ENCODE data around the gene DUSP14.

DUSP14 gene

DNA sequence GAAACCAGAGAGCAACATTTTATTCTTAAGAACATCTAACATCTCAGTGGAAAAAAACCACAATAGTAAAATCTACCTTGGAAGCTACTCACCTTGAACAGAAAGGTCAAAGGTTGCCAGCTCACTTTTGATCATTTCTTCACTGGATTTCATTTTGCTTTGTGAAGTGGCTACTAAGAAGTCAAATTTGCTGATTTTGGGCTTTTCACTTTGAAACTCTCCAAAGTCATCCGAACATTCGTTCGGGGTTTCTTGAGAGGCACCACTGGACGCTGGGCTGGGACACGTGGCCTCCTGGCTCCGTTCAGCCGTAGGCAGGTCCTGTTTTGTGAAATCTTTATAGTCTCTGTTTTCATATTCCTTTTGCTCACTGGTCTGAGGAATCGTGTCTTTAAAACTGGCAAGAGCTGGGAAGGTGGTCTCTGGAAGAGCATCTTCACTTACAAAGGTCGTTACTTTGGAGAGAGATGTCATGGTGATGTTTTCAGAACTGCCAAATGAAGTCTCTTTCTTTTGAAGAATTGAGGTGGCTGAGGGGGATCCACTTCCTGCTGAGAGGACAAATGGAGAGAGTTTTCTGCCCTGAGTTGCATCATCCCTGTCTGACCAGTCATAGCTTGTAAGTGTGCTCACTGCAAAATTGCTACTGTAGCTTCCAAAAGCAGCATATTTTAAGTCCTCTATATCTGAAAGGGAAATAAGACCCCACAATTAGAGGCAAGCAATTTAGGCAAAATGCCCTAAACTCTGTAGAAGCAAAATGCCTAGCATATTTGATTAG, 52.4 kb downstream of the DUSP14 start:
- Histone ChIP-seq H3K36me3 (ENCODE audit: control insufficient read depth, insufficient read depth, low read length) (peaks cover 53% of the 10 kb centered on the region), H3K9ac (ENCODE audit: low read length) (no peak overlapping the region), H3K9me3 (ENCODE audit: control insufficient read depth, insufficient read depth, low read depth, low read length) (no peaks in the 10 kb centered on the region), H3K27ac (ENCODE audit: low read depth, low read length) (peak overlapping the region; percentile 68), H3K27me3 (ENCODE audit: control insufficient read depth, insufficient read depth, low read length) (no peaks in the 10 kb centered on the region), H3K4me1 (ENCODE audit: control insufficient read depth, insufficient read depth, low read length) (peaks cover 11% of the 10 kb centered on the region), H3K4me3 (ENCODE audit: low read depth, low read length) (no peak overlapping the region)

- Histone ChIP-seq H3K27ac (ENCODE audit: low read depth, low read length) (no peak overlapping the region), H3K4me1 (ENCODE audit: control insufficient read depth, insufficient read depth, low read length) (peaks cover 11% of the 10 kb centered on the region), H3K9ac (ENCODE audit: low read length) (no peak overlapping the region), H3K27me3 (ENCODE audit: control insufficient read depth, insufficient read depth, low read length) (no peaks in the 10 kb centered on the region), H3K9me3 (ENCODE audit: control insufficient read depth, insufficient read depth, low read depth, low read length) (no peaks in the 10 kb centered on the region), H3K4me3 (ENCODE audit: low read depth, low read length) (no peak overlapping the region), H3K36me3 (ENCODE audit: control insufficient read depth, insufficient read depth, low read length) (peaks cover 38% of the 10 kb centered on the region)
Measured at GRCh38 chr17:37543637-37544052, 54.0 kb downstream of the DUSP14 start.

DNA sequence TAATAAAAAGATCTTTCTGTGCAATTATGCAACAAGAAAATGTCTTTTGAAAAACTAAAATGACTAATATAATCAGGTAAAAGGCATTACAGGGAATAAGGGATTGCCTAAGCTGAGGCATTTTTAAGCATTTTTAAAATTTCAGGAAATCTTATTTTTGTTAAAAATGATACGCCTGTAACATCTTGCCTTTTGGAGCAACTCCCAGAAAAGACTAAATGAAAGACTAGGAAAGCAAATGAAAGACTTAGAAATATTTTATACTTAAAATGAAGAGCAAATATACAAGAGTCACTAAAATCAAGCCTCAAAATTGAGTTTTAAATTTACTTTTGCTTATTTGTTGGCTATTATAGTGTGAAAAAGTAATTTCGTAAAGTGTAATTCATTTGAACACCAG, 55.8 kb downstream of the DUSP14 start:
- peaks cover 20% of the 10 kb centered on the region for H3K36me3 ChIP-seq (ENCODE audit: control insufficient read depth, insufficient read depth, low read length)

DNA sequence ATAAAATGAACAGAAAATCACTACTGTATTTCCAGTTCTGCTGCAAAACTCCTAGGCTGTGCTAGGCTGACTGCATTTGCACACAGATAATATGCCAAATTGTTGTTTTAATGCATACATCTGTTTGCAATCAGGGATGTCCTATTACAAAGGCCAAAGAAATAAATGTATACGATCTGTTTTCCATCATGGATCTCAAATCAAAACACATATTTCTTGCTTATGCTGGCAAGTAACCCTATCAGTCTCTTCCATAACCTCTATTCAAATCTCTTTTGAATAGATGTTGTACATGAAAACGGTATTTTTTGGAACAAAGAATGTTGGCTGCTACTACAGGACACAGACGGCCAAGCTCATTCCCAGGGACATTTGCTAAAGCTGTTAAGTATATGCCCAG, 56.6 kb downstream of the DUSP14 start:
- Histone ChIP-seq H3K4me1 (ENCODE audit: control insufficient read depth, insufficient read depth, low read length) (peaks cover 11% of the 10 kb centered on the region), H3K27ac (ENCODE audit: low read depth, low read length) (no peak overlapping the region), H3K9ac (ENCODE audit: low read length) (no peak overlapping the region), H3K9me3 (ENCODE audit: control insufficient read depth, insufficient read depth, low read depth, low read length) (no peaks in the 10 kb centered on the region), H3K4me3 (ENCODE audit: low read depth, low read length) (no peak overlapping the region), H3K27me3 (ENCODE audit: control insufficient read depth, insufficient read depth, low read length) (no peaks in the 10 kb centered on the region), H3K36me3 (ENCODE audit: control insufficient read depth, insufficient read depth, low read length) (peaks cover 12% of the 10 kb centered on the region; the same call in 1 of the 2 replicates)

More for the DNA sequence above, 55.8 kb downstream of the DUSP14 start:
- Histone ChIP-seq H3K27me3 (ENCODE audit: control insufficient read depth, insufficient read depth, low read length) (no peaks in the 10 kb centered on the region), H3K9ac (ENCODE audit: low read length) (no peak overlapping the region), H3K27ac (ENCODE audit: low read depth, low read length) (no peak overlapping the region), H3K4me1 (ENCODE audit: control insufficient read depth, insufficient read depth, low read length) (peaks cover 11% of the 10 kb centered on the region), H3K9me3 (ENCODE audit: control insufficient read depth, insufficient read depth, low read depth, low read length) (no peaks in the 10 kb centered on the region), H3K4me3 (ENCODE audit: low read depth, low read length) (no peak overlapping the region)

GRCh38 chr17:37547986-37548385, 58.3 kb downstream of the DUSP14 start:
- H3K9me3 ChIP-seq (ENCODE audit: control insufficient read depth, insufficient read depth, low read depth, low read length): no peaks in the 10 kb centered on the region
- peaks cover 14% of the 10 kb centered on the region for H3K36me3 ChIP-seq (ENCODE audit: control insufficient read depth, insufficient read depth, low read length)
- no peaks in the 10 kb centered on the region for H3K4me1 ChIP-seq (ENCODE audit: control insufficient read depth, insufficient read depth, low read length)
- no peaks in the 10 kb centered on the region for H3K27me3 ChIP-seq (ENCODE audit: control insufficient read depth, insufficient read depth, low read length)
- no peak overlapping the region for H3K4me3 ChIP-seq (ENCODE audit: low read depth, low read length)
- no peak overlapping the region for H3K9ac ChIP-seq (ENCODE audit: low read length)
- H3K27ac ChIP-seq (ENCODE audit: low read depth, low read length): no peak overlapping the region

- Histone ChIP-seq H3K27ac (ENCODE audit: low read depth, low read length) (no peak overlapping the region), H3K9me3 (ENCODE audit: control insufficient read depth, insufficient read depth, low read depth, low read length) (no peaks in the 10 kb centered on the region), H3K4me3 (ENCODE audit: low read depth, low read length) (no peak overlapping the region), H3K27me3 (ENCODE audit: control insufficient read depth, insufficient read depth, low read length) (no peaks in the 10 kb centered on the region), H3K36me3 (ENCODE audit: control insufficient read depth, insufficient read depth, low read length) (peaks cover 19% of the 10 kb centered on the region), H3K9ac (ENCODE audit: low read length) (no peak overlapping the region), H3K4me1 (ENCODE audit: control insufficient read depth, insufficient read depth, low read length) (no peaks in the 10 kb centered on the region)
Measured at GRCh38 chr17:37551788-37552187, 62.1 kb downstream of the DUSP14 start.

DNA sequence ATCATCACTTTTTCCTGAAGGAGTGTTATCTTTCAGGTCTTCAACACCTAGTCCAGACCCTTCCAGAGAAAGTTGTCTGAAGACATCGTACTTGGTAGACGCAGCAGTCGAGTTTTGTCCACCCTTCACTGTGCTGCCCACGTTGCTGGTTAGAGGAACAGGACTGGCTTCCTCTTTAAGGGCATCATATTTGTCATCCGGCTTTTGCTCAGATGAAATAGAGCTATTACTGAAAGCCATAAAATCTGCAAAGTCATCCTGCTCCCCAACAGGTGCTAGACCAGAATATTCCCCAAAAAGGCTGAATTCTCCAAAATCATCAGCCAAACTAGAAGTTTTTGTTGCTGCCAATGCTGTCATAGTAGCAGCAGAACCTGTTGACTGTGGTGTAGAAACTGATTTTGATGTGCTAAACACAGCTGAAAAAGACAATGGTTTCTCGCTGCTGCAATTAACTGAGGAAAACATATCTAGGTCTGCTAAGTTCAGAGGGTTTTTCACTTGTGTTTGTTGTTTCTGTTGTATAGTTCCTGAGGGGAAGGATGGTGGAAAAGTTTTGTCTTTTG, 63.8 kb downstream of the DUSP14 start:
- no peak overlapping the region for H3K9ac ChIP-seq (ENCODE audit: low read length)
- H3K27me3 ChIP-seq (ENCODE audit: control insufficient read depth, insufficient read depth, low read length): no peaks in the 10 kb centered on the region
- no peak overlapping the region for H3K4me3 ChIP-seq (ENCODE audit: low read depth, low read length)
- H3K4me1 ChIP-seq (ENCODE audit: control insufficient read depth, insufficient read depth, low read length): no peaks in the 10 kb centered on the region
- no peaks in the 10 kb centered on the region for H3K9me3 ChIP-seq (ENCODE audit: control insufficient read depth, insufficient read depth, low read depth, low read length)
- no peak overlapping the region for H3K27ac ChIP-seq (ENCODE audit: low read depth, low read length)
- peaks cover 31% of the 10 kb centered on the region for H3K36me3 ChIP-seq (ENCODE audit: control insufficient read depth, insufficient read depth, low read length)

DNA sequence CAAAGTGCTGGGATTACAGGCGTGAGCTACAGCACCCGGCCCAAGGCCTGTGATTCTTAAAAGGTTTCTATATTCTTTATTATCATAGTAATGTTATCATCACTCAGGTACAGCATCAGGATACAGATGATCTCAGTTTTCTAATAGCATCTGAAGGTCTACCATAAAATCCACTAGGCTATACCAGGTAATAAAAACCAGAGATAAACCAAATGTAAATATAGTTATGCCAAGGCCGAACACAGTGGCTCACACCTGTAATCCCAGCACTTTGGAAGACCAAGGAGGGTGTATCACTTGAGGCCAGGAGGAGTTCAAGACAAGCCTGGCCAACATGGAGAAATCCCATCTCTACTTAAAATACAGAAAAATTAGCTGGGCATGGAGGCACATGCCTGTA, 65.7 kb downstream of the DUSP14 start:
- H3K4me1 ChIP-seq (ENCODE audit: control insufficient read depth, insufficient read depth, low read length): no peaks in the 10 kb centered on the region
- H3K9ac ChIP-seq (ENCODE audit: low read length): no peak overlapping the region
- H3K27ac ChIP-seq (ENCODE audit: low read depth, low read length): no peak overlapping the region
- no peaks in the 10 kb centered on the region for H3K9me3 ChIP-seq (ENCODE audit: control insufficient read depth, insufficient read depth, low read depth, low read length)
- no peak overlapping the region for H3K4me3 ChIP-seq (ENCODE audit: low read depth, low read length)
- H3K36me3 ChIP-seq (ENCODE audit: control insufficient read depth, insufficient read depth, low read length): peaks cover 48% of the 10 kb centered on the region
- no peaks in the 10 kb centered on the region for H3K27me3 ChIP-seq (ENCODE audit: control insufficient read depth, insufficient read depth, low read length)

DNA sequence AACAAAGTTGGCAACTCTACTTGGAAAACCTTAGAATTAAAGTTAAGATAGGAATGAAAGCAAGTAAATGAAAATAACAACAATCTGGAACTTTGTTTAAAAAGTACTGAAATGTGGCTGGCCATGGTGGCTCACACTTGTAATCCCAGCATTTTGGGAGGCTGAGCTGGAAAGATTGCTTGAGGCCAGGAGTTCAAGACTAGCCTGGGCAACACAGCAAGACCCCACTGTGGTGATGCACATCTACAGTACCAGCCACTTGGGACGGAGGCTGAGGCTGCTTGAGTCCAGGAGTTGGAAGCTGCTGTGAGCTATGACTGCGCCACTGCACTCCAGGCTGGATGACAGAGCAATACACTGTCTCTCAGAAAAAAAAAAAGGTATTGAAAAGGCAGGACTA, 67.8 kb downstream of the DUSP14 start:
- H3K27ac ChIP-seq (ENCODE audit: low read depth, low read length): no peak overlapping the region
- H3K27me3 ChIP-seq (ENCODE audit: control insufficient read depth, insufficient read depth, low read length): no peaks in the 10 kb centered on the region
- H3K9ac ChIP-seq (ENCODE audit: low read length): no peak overlapping the region
- H3K4me3 ChIP-seq (ENCODE audit: low read depth, low read length): no peak overlapping the region
- no peaks in the 10 kb centered on the region for H3K9me3 ChIP-seq (ENCODE audit: control insufficient read depth, insufficient read depth, low read depth, low read length)
- H3K4me1 ChIP-seq (ENCODE audit: control insufficient read depth, insufficient read depth, low read length): peaks cover 6% of the 10 kb centered on the region; the same call in 1 of the 2 replicates
- peaks cover 50% of the 10 kb centered on the region for H3K36me3 ChIP-seq (ENCODE audit: control insufficient read depth, insufficient read depth, low read length)

- Histone ChIP-seq H3K27ac (ENCODE audit: low read depth, low read length) (no peak overlapping the region), H3K4me1 (ENCODE audit: control insufficient read depth, insufficient read depth, low read length) (peaks cover 8% of the 10 kb centered on the region; the same call in 1 of the 2 replicates), H3K9ac (ENCODE audit: low read length) (no peak overlapping the region), H3K4me3 (ENCODE audit: low read depth, low read length) (no peak overlapping the region), H3K27me3 (ENCODE audit: control insufficient read depth, insufficient read depth, low read length) (no peaks in the 10 kb centered on the region), H3K9me3 (ENCODE audit: control insufficient read depth, insufficient read depth, low read depth, low read length) (no peaks in the 10 kb centered on the region), H3K36me3 (ENCODE audit: control insufficient read depth, insufficient read depth, low read length) (peaks cover 42% of the 10 kb centered on the region)
Measured at GRCh38 chr17:37558299-37558698, 68.6 kb downstream of the DUSP14 start.

GRCh38 chr17:37562016-37562745, 72.5 kb downstream of the DUSP14 start:
- H3K27me3 ChIP-seq (ENCODE audit: control insufficient read depth, insufficient read depth, low read length): no peaks in the 10 kb centered on the region
- no peak overlapping the region for H3K27ac ChIP-seq (ENCODE audit: low read depth, low read length)
- H3K4me1 ChIP-seq (ENCODE audit: control insufficient read depth, insufficient read depth, low read length): peaks cover 8% of the 10 kb centered on the region; the same call in 1 of the 2 replicates
- peaks cover 56% of the 10 kb centered on the region for H3K36me3 ChIP-seq (ENCODE audit: control insufficient read depth, insufficient read depth, low read length)
- H3K4me3 ChIP-seq (ENCODE audit: low read depth, low read length): no peak overlapping the region
- H3K9me3 ChIP-seq (ENCODE audit: control insufficient read depth, insufficient read depth, low read depth, low read length): peaks cover 7% of the 10 kb centered on the region; the same call in 1 of the 2 replicates
- no peak overlapping the region for H3K9ac ChIP-seq (ENCODE audit: low read length)
